HG02588 (cell line): ENCODE data around the gene SOD3.

Experiments
- ATAC-seq: cut with Tn5 transposase; IDR thresholded peaks from one replicate; pipeline ENCODE4 v1.9.1; 2021; ENCODE audit warnings: mild to moderate bottlenecking, moderate library complexity; ENCODE audit not compliant: unreplicated experiment

Gene SOD3

DNA sequence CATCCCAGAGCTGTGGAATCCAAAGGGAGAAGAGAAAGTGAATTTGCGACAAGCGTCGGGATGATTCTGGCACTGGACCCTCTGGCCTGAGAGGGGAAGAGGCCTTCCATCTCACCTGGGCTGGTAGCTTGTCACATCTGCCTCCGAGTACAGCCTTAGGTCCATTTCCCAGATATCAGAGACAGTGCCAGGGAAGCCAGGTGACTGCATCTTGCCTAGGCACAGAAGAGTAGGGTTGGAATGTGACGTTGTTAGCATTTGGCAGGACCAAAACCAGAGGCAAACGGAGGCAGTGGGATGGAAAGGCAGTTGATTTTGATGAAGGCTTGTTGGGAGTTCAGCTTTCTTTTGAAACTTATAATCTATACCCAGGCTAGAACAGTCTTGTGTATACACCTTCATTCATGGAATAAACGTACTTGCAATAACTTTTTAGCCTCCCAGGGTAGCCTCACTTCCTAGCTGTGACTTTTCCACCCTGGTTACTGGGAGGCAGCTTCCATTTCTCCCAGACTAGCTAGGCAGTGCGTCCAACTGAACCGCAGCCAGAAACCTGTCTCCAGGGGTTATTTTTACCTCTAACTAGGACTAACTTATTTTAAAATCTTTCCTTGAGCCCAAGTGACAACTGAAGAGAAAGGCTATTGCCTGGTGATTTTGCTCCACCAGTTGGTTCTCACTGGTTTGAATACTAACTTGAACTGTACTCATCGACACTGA, 5.9 kb downstream of the SOD3 start:
- ATAC-seq = no peak

DNA sequence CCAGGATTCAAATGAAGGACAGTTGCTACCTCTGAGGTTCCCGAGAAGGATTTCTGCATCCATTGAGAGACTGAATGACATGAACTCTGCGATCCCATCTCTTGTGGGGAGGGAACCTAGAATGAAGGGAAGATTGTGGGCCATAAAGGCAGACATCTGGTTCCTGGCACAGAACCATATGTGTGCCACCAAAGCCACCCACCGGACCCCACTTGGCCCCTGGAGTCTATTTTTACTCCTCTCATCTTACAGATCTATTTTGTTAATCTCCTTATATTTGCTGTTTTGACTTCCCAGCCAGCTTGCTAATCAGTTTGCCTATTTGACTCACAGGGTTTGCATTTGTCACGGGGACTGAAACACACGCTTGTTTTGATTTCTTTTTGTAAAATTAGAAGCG, 7.3 kb downstream of the SOD3 start:
- no peak for ATAC-seq

DNA sequence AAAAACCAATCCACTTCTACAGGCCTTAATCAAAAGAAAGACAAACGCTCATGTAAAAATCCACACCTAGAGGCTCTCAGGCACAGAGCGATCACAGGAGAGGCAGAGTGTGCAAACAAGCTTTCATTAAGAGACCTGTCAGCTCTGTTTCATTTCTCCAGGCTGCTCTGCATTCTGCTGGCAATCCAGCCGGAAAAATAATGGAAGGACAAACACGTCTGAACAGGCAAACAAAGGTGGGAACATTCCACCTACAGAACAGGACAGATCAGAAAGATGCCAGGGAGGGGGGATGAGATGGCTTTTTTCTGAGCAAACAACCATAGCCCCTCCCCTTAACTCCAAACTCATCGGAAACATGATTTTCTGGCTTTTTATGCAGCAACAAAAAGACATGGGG, 9.7 kb downstream of the SOD3 start:
- ATAC-seq = no peak

DNA sequence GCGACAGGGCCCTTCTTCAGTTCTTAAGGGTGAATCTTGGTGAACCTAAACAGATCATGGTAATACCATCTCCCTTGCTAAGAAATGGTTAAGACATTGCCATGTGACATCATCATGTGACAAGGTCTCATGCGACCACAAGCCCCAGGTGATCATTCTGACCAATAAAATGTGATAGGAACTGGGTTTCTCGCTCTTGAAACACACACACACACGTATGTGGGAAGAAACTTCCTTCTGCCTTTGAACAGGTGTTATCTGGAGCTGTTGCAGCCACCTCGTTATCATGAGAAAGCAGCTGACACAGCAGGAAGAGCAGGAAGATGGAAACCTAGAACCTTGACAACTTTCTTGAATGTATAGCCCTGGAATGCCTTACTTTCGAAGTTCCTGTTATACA, 10.2 kb downstream of the SOD3 start:
- no peak for ATAC-seq

DNA sequence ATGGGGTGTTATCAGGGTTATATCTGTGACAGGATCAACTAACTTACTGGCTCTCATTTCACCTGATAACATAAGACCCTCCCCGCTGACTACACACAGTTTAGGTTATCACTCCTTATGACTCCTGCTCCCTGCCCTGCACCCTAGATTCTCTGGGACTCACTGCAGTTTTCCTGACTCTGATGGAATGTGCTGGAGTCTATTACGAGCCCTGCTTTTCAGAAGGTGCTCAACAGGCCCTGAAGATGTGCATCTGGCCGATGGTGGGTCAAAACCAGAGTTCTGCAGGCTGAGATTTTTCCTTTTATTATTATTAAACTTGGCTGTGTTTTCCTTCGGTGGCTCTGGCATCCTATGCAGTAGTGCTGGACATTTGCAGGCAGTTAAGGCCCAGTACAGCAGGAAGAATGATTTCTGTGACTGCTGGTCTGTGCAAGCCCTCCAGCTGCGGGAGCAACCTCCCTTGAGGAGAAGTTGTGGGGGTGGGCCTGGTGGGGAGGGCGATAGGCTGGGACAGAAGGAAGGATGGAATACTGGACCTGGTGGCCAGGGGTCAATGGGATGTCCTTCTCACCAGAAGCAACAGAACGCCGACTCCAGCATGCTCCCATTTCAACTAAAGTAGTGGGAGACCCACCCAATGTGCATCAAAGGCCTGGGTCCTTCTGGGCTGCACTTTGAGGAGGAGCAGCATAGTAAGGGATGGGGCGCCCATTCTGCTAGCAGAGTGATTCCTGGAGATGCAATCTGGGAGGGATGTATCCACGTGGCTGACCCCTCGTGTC, 11.0 kb downstream of the SOD3 start:
- ATAC-seq = no peak

DNA sequence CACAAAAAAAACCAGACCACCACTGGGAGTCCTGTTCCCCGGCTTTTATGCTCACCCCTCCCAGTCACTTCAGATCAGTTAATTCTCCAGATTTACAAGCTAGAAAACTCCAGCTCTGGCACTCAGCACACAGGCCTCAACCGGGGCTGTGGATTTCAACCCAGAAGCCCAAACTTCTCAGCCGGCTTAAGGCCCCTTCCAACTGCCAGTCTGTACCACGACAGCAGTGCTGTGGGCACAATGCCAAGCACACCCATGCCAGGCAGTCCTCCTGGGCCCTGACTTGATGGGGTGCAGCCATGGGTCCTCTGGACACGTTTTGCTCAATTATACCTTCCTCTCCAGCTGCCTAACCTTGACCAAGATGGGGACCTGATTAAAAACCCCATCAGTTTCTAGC, 12.2 kb downstream of the SOD3 start:
- no peak for ATAC-seq

DNA sequence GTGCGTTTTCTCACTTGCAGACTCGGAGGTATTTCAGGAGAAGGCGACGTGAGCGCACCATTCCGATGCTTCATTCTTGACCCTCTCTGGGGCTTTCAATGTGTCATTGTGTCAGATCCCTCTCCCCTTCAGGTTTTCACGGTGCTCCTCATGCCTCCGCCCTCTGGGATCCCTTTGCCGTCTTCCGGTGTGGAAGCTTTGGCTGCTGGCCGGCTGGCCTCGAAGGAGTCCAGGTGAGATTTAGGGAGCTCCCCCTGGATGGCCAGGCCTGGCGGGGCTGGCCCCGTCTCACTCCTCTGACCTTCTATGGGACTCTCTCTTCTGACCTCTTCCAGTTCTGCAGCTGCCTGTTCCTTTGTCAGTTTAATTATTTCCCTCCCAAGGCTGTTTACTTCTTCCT, 12.9 kb downstream of the SOD3 start:
- no peak for ATAC-seq

DNA sequence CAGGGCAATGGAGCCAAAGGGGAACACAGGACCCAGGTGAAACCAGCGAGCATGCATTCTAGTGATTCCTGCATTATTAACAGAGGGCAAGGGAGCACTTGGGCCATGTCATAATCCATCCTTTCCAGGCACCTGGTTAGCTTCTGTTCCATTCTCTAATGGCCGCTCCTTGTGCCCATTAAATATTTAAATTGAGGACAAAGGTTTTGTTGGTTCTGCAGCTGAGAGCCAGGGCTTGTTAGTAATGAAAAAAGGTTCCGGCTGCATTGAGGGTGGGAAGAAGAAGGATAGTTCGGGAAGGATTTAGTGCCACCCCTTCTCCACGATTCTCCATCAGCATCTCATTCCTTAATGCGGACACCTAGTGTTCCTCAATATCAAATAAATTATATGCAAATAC, 13.6 kb downstream of the SOD3 start:
- ATAC-seq = no peak

DNA sequence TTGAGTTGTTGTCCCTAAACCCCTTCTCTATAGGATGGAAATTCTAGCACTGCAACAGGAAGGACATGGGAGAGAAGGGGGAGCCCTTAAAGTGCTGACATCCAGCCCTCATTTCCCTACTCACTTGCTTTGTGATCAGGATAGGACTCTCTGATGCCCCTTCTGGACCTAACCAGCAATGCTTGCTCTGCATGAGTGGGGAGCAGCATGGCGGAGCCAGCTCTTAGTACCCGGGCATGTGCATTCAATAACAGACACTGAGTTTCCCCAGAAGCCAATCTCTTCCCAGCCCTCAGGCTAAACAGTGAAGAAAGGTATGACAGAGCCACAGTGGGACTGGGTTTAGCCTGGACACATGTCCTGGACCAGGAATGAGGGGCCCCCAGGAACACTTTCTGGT, 14.0 kb downstream of the SOD3 start:
- no peak for ATAC-seq

DNA sequence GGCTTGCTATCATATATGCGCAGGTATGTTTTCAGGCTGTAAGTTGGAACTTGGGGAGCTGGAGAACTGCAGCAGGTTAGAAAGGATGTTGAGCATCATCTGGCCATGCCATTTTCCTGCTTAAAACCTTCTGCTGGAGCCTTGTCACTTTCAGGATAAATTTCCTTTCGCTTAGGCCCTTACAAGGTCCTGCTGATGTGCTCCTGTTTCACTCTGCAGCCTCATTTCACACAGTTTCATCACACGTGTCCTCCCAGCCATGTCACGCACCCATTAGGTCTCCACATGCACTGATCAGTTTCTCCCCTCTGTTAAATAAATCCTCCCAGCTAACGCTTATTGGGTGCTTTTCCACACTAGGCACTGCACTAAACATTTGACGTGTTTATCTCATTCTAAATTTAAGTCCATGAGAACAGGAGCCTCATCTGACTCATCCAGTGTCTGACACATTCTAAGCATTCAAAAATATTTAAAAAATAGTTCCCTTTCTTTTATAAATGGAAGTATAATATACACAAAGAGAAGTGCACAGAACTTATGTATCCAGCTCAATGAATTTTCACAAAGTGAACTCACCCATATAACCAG, 14.5 kb downstream of the SOD3 start:
- ATAC-seq = no peak

DNA sequence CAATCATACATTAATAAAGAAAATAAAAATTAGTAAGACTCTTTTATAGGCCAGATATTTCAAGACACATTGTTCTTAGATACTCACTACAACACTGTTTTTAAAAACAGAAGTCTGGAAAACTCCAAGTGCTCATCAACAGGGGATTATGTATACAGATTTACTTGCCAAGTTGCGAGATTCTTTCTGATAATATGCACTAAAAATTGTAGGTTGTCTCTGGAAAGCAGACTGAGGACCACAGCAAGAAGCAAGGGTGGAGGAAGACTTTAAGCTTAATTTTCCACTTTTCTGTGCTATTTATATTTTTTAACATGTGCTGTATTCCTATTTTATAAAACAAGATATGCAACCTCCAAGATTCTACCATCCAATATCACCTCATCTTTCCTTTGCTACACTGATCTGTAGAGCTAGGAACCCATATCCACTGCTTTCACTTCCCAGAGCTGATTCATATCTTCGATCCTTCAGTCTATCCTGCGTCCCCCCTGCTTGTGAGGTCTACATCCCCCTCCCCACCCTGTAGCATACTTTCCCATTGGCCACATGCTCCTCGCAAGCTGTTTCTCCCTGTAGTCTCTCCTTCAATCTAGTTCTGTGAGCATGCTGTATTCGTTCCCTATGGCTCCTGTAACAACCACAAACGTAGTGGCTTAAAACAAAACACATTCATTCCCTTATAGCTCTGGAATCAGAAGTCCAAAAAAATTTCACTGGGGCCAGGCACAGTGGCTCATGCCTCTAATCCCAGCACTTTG, 15.7 kb downstream of the SOD3 start:
- no peak for ATAC-seq

DNA sequence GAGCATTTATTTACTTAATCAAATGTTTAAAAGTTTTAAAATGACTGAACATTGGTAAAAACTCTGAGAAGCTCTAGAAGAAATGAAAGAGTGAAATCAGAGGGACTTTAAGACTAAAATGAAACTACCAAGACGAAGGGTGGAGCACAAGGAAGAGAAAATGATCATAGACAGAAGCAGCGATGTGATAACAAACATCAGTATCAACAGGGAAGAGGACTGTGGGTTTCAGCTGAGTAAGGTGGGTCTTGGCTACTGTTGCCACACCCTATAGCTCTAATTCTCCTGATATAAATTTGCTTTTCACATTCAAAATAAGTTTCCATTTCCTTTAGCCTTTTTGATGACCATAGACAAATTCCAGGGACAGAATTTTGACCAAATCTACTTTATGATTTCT, 18.4 kb downstream of the SOD3 start:
- ATAC-seq = no peak

DNA sequence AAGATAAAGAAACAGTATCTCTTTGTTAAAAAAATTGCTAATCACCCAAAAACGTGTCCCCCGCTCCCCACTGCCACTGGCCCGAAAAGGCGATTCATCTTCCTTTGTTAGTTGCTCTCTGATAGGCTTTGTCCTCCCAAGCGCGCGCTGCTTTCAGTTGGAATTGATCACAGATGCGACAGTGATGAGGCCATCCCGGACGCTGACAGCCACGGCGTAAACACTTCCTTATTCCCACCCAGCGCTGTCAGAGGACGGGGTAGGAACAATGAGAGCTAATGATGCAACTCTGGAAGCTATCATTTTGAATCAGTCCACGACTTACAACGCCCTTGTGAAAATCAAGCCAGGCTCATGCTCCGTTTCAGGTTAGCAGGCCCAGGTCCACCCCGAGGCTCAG, 21.4 kb downstream of the SOD3 start:
- no peak for ATAC-seq

DNA sequence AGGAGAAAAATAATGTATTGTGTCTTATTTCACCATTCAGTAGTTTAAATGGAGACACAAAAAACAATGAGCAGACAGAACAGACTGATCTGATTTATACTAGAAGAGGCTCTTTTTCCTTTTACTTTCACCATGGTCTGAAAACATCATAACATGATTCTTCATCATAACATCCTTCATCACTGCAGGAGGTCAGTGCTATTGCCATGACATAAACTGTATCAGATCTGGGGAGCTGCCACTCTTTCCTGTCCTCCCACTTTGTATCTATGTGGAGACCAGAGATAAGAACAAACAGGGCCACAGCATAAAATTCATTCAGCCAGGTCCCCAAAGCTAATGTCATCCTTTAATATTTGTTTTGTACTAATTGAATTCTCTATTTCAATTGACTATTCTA, 25.2 kb downstream of the SOD3 start:
- no peak for ATAC-seq

DNA sequence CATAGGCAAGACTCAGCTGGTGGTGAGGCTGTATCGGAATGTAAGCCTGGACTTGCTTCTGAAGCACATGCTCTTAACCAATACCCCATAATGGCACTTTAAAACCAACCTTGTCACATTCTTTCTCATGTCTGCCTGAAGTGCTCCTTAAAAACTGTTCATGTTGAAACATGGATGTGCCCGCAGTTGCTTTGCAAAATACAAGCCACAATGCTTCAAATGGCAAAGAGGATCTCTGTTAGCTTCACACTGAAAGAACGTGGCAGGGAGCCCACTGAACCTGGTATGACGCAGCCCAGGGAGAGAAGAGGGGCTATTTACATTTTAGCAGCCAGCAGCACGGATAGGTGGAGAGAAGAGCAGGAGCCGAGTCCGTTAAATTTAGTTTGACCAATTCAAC, 29.3 kb downstream of the SOD3 start:
- ATAC-seq = no peak

DNA sequence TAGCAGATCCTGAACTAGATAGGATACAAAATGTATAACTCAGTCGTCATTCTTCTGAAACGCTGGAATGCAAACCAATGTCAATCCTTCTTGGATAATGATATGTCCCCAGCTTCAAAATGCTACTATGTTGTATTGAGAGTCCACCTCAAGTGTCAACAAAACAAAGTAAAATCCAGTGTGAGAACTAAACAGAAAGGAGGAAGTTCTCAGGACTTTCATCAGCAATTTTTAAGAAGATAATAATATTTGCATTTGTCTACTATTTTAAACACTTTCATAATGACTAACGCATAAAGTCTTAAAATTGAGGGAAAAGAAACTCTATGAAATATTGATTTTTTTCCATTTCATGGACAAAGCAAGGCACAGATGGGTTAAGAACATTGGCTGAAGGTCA, 36.3 kb downstream of the SOD3 start:
- no peak for ATAC-seq

DNA sequence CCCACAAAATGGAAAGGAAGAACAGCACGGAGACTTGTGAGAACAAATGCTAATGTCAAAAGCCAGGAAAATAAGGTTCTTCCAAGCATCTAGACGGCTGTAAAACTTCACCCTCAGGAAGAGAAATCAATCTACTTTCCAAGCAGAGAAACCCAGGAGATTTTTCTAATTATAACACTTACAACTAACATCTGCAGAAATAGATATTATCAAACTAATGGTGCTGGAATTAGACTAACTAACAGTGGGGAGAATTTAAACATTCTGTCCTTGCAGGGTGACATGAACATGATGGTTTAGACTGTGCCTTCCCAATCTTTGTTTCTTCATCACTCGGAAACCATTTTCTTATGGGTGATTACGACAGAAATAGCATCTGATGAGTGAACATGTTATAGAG, 40.3 kb downstream of the SOD3 start:
- no peak for ATAC-seq

DNA sequence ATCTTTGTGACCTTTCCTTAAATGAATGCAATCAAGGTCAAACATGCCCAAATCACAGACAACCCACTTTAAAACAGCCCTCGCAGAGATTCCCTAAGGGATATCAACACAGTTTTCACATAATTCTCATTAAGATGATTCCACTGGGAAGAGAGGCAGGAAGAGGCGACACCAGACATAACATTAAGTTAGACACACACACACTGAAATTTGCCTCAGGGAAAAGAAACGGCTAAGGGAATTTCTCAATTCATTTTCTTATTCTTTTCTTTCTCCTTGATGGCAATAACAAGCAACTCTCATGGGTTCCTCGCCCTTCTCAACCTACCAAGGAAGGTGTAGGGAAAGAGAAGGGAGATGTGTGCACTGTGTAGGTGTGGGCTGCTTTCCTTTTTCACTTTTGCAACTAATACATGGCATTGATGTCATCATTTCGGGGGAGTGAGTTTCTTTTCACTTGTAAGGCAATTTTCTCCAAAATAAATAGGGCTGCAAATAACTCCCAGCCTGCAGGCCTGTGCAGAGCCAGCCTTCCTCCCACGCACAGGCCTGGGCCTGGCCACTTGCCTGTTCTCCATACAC, 41.4 kb downstream of the SOD3 start:
- ATAC-seq = no peak

DNA sequence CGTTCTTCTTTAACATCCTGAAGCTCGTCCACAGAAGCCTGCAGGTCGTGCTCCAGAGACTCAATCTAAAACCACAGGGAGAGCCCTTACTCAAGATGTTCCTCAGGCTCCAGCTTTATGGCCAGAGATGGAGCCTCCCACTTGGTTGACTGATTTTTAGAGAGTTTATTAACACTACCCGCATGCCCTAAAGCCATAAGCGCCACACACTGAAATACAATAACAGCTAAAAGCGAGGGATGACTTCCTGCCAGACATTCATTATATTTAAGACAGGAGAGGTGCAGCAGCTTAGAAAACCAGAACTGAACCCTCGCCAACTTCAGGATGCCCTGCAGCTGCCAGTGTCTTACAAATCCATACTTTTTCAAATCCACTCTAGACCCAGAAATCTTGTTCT, 42.0 kb downstream of the SOD3 start:
- no peak for ATAC-seq

DNA sequence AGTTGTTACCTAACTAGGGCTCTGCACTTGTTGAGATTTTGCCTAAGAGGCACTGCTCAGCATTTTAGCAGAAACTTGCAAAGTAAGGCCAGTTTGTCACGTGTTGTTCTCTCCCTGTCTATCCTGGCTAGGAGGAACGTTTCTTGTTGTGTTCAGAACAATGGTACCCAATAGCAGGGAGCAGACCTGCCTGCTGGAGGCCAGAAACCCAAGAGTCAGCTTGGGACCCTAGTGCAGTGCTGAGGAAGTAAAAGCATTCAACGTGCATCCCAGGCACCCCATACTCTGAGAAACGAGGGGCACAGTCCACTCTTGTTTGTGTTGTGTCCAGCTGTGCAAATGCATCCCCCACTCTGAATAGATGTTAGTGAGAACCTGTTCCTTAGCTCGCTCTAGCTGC, 42.4 kb downstream of the SOD3 start:
- no peak for ATAC-seq

DNA sequence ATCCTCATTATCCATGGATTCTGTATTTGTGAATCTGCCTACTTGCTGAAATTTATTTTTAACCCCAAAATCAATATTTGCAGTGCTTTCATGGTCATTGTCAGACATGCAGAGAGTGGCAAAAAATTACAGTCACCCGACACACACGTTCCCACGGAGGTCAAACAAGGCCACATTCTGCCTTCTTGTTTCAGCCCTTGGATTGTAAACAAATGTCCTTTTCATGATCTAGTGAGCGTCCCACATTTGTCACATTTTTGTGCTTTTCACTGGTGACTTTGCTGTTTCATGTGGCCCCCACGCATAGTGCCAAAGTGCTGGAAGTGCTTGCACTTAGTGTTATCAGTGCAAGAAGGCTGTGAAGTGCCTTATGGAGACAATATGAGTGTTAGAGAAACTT, 45.0 kb downstream of the SOD3 start:
- ATAC-seq = no peak
